ENCODE results near the gene NDUFB1. TPM values are rescaled to one million over a fixed set of nuclear protein-coding genes. Genes with fewer than 3 reads are reported as not detected.

The NDUFB1 gene
- 367 and 480 TPM in 2 replicates for total RNA-seq (2014; rRNA removed; shearing (Covaris generic))

- in situ Hi-C loops (cut with HindIII; ENCODE audit: low sequenced_read_pairs), result no loop called here
- DNase-seq (ENCODE audit: low spot score), result peak; percentile 85
These were observed at the start of gene NDUFB1, which contains the start of gene CPSF2 for GRCh38 chr14:92121670-92122350. NDUFB1 (minus strand) TSS chr14:92121706; CDS start chr14:92117637, 4,069 bp downstream. CPSF2 (plus strand) TSS chr14:92121969; CDS start chr14:92130985, 9,016 bp downstream.

DNA sequence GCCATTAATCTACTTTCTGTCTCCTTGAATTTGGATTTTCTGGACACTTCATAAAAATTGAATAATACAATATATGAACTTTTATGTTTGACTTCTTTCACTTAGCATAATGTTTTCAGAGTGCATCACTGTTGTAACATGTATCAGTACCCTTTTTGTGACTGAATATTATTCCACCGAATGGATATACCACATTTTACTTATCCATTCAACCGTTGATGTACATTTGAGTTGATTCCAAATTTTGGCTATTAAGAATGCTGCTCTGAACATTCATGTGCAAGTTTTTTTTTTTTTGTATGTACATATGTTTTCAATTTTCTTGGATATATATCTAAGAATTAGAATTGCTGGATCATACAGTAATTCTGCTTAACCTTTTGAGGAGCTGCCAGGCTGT, 43.5 kb upstream of the NDUFB1 start:
- DNase-seq (ENCODE audit: low spot score), result no peak
- in situ Hi-C loops (cut with HindIII; ENCODE audit: low sequenced_read_pairs), result no loop called here

- no peak for DNase-seq (ENCODE audit: low spot score)
- in situ Hi-C loops (cut with HindIII; ENCODE audit: low sequenced_read_pairs), result no loop called here
These were observed 40.0 kb upstream of the NDUFB1 start for GRCh38 chr14:92161521-92161920.

- in situ Hi-C loops (cut with HindIII; ENCODE audit: low sequenced_read_pairs), result no loop called here
- no peak for DNase-seq (ENCODE audit: low spot score)
These were observed 39.1 kb upstream of the NDUFB1 start for GRCh38 chr14:92160619-92161018.

GRCh38 chr14:92154283-92154942, 32.9 kb upstream of the NDUFB1 start:
- no peak for DNase-seq (ENCODE audit: low spot score)
- in situ Hi-C loops (cut with HindIII; ENCODE audit: low sequenced_read_pairs), result no loop called here

- DNase-seq (ENCODE audit: low spot score), result no peak
- in situ Hi-C loops (cut with HindIII; ENCODE audit: low sequenced_read_pairs), result no loop called here
These were observed 32.1 kb upstream of the NDUFB1 start for GRCh38 chr14:92153581-92153980.

DNA sequence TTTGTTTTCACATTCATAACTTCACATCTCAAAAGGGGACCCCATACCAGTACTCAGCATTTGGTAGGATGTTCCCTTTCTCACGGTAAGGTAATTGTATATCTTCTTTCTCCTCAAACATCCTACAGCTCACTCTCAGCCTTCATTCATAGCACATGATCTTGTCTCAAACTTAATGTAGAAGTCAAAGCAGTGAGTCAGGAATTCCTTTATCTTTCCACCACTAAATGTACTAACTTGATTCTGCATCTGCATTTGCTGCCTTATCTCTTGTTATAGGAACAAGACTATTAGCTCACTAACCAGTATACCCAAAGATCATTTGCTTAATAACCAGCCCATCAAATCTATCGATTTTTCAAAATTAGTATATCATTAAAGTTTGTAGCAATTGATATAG, 23.2 kb upstream of the NDUFB1 start:
- no peak for DNase-seq (ENCODE audit: low spot score)

DNA sequence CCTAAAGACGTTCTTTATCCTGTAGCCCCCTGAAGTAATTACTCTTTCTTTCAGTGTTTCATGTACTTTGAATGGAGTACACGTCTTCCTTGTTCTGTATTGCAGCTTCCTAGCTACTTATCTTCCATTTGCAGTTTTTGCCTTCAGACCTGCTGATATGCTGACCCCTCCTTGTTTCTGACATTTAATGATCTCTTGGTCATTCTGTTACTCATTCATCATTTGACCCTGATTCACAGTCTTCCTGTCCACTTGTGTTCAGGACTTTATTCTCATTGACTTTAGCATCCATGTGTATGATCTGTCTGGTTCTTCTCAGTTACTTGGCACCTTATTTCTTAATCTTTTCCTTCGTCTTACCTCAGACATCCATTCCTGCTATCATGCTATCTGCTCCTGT, 22.5 kb upstream of the NDUFB1 start:
- in situ Hi-C loops (cut with HindIII; ENCODE audit: low sequenced_read_pairs), result no loop called here
- DNase-seq (ENCODE audit: low spot score), result no peak

More for the DNA sequence above, 23.2 kb upstream of the NDUFB1 start:
- in situ Hi-C loops (cut with HindIII; ENCODE audit: low sequenced_read_pairs), result no loop called here

GRCh38 chr14:92143309-92143708, 21.8 kb upstream of the NDUFB1 start:
- in situ Hi-C loops (cut with HindIII; ENCODE audit: low sequenced_read_pairs), result no loop called here
- no peak for DNase-seq (ENCODE audit: low spot score)

DNA sequence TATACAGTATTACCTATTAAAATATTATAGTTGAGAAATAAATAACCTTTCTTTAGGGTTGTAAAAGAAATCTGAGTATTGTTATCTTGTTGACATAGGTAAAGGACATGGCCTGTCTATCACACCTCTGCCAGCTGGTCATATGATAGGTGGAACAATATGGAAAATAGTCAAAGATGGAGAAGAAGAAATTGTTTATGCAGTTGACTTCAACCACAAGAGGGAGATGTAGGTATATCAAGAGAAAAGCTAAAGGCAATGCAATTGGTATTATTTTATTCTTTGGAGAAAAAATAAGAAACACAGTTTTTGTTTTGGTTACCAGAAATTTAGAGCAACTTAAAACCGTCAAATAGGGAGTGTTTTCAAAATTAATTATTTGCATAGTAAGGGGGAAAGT, 13.8 kb upstream of the NDUFB1 start:
- in situ Hi-C loops (cut with HindIII; ENCODE audit: low sequenced_read_pairs), result no loop called here
- DNase-seq (ENCODE audit: low spot score), result peak; percentile 50

DNA sequence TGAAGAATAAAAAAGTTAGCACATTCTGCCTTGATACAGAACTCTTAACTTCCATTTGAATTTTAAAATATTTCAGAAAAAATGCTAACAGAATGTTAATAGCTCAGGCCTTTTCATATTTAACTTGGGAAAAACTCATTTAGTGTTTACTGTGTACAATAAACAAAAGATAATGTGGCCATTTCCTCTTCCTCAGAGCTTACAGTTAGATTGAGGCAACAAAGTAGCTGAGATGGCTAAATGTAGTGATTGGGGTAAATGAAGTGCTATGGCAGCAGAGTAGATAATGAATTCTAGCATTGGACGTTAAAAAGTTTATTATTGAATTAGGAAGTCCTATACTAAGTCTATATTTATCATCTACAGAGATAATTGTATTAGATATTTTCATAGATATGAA, 12.9 kb upstream of the NDUFB1 start:
- no peak for DNase-seq (ENCODE audit: low spot score)
- in situ Hi-C loops (cut with HindIII; ENCODE audit: low sequenced_read_pairs), result no loop called here

DNA sequence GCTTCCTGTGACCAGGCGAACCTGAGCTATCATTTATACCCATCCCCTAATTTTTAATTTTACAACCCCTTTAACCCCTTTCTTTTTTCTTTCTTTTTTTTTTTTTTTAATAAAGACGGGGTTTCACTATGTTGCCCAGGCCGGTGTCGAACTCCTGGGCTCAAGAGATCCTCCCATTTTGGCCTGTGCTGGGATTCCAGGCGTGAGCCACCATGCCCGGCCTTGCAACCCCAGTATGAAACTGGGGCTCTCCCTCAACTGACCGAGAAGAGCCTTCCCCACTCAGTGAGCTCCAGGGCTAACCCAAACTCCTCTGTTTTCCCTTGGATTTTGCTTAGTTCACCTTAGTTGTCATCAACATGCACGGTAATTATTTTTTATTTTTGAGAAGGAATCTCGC, 1.3 kb upstream of the NDUFB1 start:
- in situ Hi-C loops (cut with HindIII; ENCODE audit: low sequenced_read_pairs), result no loop called here
- DNase-seq (ENCODE audit: low spot score), result peak; percentile 3

DNA sequence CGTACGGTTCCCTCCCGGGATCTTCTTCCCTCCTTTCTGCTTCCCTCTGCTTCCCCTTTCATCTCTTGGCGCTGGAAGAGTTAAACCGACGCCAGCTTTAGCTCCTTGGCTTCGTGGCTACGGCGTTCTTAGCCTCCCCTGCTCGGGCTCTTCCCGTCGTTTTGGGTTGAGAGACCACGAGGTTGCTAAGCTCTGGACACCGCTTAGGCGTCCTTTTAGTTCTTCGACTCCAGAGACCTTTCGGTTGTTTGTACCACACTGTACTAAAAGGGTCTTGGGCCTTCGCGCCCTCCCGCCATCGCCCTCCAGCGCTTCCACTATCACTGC, 808 bp upstream of the NDUFB1 start:
- peak; percentile 53 for DNase-seq (ENCODE audit: low spot score)
- in situ Hi-C loops (cut with HindIII; ENCODE audit: low sequenced_read_pairs), result no loop called here

DNA sequence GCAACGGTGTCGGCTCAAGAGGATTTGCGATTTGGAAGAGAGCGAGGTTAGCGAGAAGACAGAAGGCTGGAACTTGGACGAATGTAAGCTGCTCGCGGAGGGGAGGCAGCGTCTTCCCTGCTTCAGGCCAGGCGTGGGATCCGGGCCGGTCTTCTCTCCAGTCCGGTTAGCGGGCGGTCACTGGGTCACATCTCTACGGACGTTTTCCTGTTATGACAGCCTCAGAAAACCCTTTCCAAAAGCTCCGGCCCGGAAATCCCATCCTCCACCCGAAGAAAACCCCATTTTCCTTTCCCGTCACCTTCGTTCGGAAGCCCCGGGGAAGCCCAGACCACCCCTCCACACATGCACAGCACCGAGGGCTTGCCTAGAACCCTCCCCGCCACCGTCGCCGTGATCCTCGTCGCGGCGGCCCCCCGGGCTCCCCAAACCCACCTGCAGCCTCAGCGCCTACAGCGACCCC, 268 bp downstream of the NDUFB1 start:
- peak; percentile 65 for DNase-seq (ENCODE audit: low spot score)
- in situ Hi-C loops (cut with HindIII; ENCODE audit: low sequenced_read_pairs), result no loop called here

DNA sequence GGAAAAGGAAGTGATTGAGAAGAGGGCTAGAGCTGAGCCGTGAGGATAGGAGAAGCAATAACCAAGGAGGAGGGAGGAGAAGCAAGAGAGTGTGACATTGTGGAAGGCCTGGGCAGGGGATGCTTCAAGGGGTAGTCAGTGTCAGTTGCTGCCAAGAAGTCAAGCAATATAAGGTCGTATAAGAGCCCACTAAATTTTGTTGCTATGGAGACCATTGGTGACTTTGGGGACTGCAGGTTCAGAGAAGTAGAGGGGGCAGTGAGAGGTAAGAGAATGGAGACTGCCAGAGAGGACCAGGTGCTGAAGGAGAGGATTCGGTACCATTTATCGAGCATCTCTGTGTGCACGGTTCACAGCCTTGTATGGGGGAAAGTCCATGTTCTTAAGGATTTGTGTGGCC, 12.0 kb downstream of the NDUFB1 start:
- DNase-seq (ENCODE audit: low spot score), result no peak
- in situ Hi-C loops (cut with HindIII; ENCODE audit: low sequenced_read_pairs), result no loop called here

DNA sequence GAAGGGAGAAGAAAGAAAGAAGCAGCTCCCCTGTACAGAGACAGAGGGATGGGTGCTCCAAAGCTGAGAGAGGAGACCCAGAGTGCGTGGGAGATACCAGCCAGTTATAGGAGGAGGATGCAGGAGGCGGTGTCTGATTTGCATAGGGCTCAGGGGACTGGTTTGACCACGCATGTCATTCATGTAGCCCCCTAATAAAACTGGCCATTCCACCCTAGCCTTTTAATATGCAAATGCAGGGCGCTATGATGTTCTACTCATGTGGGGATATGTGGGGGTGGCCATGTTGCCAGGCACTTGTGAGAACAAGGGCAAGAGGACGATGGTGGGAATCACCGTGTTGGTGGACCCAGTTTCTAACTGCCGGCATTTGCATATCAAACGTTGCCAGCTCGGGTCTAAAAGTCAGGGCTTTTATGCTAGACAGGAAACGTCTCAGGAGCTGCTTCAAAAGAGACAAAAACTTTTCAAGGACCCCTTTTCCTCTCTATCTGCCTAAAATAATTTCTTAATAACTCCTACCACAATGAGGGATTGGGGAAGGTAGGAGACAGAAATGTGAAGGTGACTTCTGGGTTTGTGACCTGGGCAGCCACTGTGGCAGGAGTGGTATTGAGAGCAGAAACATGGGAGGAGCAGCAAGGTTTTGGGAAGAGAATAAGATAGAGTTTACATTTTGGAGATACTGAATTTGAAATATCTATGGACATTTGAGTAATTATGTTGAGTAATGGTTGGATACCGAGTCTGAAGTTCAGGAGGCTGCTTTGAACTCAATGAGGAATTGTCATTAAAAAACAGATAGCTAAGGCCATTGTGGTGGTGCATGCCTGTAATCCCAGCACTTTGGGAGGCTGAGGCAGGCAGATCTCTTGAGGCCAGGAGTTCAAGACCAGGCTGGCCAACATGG, 12.9 kb downstream of the NDUFB1 start:
- DNase-seq (ENCODE audit: low spot score), result no peak
- in situ Hi-C loops (cut with HindIII; ENCODE audit: low sequenced_read_pairs), result no loop called here

DNA sequence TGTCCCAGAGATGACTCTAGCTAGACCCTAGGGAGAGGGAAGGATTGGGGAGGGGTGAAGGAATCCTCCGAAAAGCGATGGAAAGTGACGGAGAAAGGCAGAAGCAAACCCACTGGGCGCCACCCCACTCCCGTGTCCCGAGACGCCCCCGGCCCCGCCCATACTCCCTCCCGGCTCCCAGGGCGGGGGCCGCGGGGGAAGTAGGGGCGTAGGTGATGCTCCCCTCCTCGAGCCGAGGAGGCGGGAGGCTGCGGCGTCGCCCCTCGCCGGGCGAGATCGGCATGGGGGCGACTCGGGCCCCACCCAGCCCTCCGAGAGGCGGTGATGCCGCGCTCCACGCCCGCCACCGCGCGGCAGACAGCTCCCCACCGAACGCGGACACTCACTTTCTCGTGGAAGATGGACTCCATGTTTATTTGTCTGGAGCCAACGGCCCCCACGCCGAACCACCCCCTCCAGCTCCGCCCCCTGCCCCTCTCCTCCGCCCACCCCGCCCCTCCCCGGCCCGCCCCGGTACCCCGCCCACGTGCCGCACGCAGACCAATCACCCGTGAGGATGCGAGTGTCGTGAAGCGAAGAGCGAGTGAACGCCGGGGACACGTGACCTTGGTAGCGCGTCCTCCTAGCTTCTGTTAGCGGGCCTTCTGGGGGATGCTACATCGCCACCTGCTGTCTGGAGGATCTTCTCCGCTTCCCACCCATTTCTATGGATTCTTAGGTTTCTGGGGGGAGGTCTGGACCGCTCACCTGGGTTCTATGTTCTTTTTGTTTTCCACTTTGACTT, 15.2 kb downstream of the NDUFB1 start, which contains the start of gene ATXN3:
TSS of gene ATXN3 (minus strand) at position 440 of the 784 bp plus-strand sequence. CDS start at position 410, 30 bp downstream.
- peak; percentile 98 for DNase-seq (ENCODE audit: low spot score)
- in situ Hi-C loops (cut with HindIII; ENCODE audit: low sequenced_read_pairs), result no loop called here

DNA sequence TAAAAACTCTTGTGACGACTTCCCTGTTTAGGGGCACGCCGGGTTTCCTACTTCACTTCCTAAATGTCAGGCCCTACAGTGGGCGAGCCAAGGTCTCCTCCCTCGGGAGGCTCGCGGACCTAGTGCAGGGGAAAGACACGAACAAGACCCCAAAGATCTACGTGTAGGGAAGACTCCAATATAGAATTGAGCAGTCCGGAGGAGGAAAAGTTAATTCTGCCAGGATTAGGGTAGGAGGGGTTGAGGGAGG, 15.7 kb downstream of the NDUFB1 start:
- no peak for DNase-seq (ENCODE audit: low spot score)
- in situ Hi-C loops (cut with HindIII; ENCODE audit: low sequenced_read_pairs), result no loop called here

All from G401 (cell line).